K562 (cell line): ENCODE results near the gene ASCC3. TPM values are rescaled to one million over a fixed set of nuclear protein-coding genes. Genes with fewer than 3 reads are reported as not detected.
A peak's percentile ranks its signal among the peaks of the same experiment; 100 is the strongest.

Experiments used
- ATAC-seq: fragments of 200-7000 bp; cut with Tn5 transposase; 3 replicates; pipeline ENCODE4 v1.9.1; 2020; ENCODE audit warnings: moderate library complexity
- Bru-seq: library from RNA; stranded (reverse); fragments of 400-500 nt; gene quantifications from one replicate; lab custom pipeline; 2021; lab: Mats Ljungman, UMichigan
- BruChase-seq, 2 experiments: library from RNA; stranded (reverse); fragments of 400-500 nt; gene quantifications; one replicate each; lab custom pipeline; 2021; lab: Mats Ljungman, UMichigan
- BruUV-seq: library from RNA; stranded (reverse); fragments of 400-500 nt; replicated peaks from 2 replicates; lab custom pipeline; 2021; lab: Mats Ljungman, UMichigan
- CTCF ChIA-PET: fragments of 300-600 bp; formaldehyde crosslinking; extraction: SDS; loops from one replicate; lab custom pipeline; 2021; ENCODE audit warnings: low intra/inter-chr PET ratio; lab: Yijun Ruan, JAX
- POLR2A ChIA-PET: fragments of 300-600, 350-650 bp; sonication (Branson Sonifier 250); formaldehyde crosslinking; extraction: SDS; loops from one replicate; lab custom pipeline; 2021; ENCODE audit warnings: antibody characterized with exemption, inconsistent platforms; lab: Yijun Ruan, JAX
- DNase-seq, 4 experiments: peaks; one replicate each; pipeline versions ENCODE4 v3.0.0 to v3.0.0-alpha.2; 2011 to 2018; ENCODE audit warnings: low spot score in 3 of 4, mixed read lengths in 3 of 4; ENCODE audit errors: extremely low read depth in 1 of 4
- FAIRE-seq: peaks from 2 replicates; lab custom pipeline; 2011; peaks lifted over from hg19 to GRCh38; lab: Jason Lieb, UNC
- H2AFZ ChIP-seq: 2 replicates; pipeline ENCODE4 v1.6.0; 2011; ENCODE audit warnings: low read depth, low read length, control low read depth, inconsistent platforms
- H3K27ac ChIP-seq: fragments of 200-600 bp; 3 replicates; pipeline ENCODE4 v1.8.0; 2011; ENCODE audit warnings: low read depth, mild to moderate bottlenecking, control low read depth, inconsistent platforms, low read length, moderate library complexity, mixed read lengths; ENCODE audit errors: extremely low read depth
- H3K27me3 ChIP-seq, 2 experiments: fragments of 300-600 bp in 1 of 2; 2 replicates in 1 of 2; 3 replicates in 1 of 2; pipeline versions ENCODE4 v1.6.0 to v1.8.0; 2011; ENCODE audit warnings: inconsistent platforms in 2 of 2, low read length in 2 of 2, mild to moderate bottlenecking in 1 of 2, mixed read lengths in 1 of 2, moderate library complexity in 1 of 2; ENCODE audit not compliant: control insufficient read depth in 2 of 2, insufficient read depth in 2 of 2
- H3K36me3 ChIP-seq: fragments of 300-600 bp; 3 replicates; pipeline ENCODE4 v1.8.0; 2011; ENCODE audit warnings: mild to moderate bottlenecking, low read length, inconsistent platforms; ENCODE audit not compliant: control insufficient read depth, insufficient read depth
- H3K4me1 ChIP-seq, 2 experiments: fragments of 200-600 bp in 1 of 2; replicated peaks in 1 of 2; 2 replicates in 1 of 2; 3 replicates in 1 of 2; pipeline versions ENCODE4 v1.5.1 to v1.8.0; 2011; ENCODE audit warnings: inconsistent platforms in 2 of 2, low read length in 2 of 2, mild to moderate bottlenecking in 1 of 2, mixed read lengths in 1 of 2, moderate library complexity in 1 of 2; ENCODE audit not compliant: control insufficient read depth in 2 of 2, insufficient read depth in 2 of 2
- H3K4me2 ChIP-seq: 2 replicates; pipeline ENCODE4 v1.6.1; 2011; ENCODE audit warnings: low read length, control low read depth, inconsistent platforms, mixed read lengths; ENCODE audit not compliant: insufficient read depth
- H3K4me3 ChIP-seq: fragments of 200-600 bp; sonication (generic), shearing (Covaris generic); 2 replicates; pipeline ENCODE4 v1.5.1; 2016; ENCODE audit warnings: control low read depth, inconsistent platforms
- H3K79me2 ChIP-seq: fragments of 200-600 bp; 3 replicates; pipeline ENCODE4 v1.8.0; 2011; ENCODE audit warnings: low read length, inconsistent platforms; ENCODE audit not compliant: control insufficient read depth, insufficient read depth
- H3K9ac ChIP-seq, 2 experiments: 2 replicates each; pipeline versions ENCODE4 v1.6.0 to v1.6.1; 2011; ENCODE audit warnings: low read depth in 2 of 2, low read length in 2 of 2, control low read depth in 1 of 2, inconsistent platforms in 1 of 2, mild to moderate bottlenecking in 1 of 2, mixed read lengths in 1 of 2; ENCODE audit not compliant: insufficient read depth in 1 of 2
- H3K9me1 ChIP-seq: one replicate; pipeline ENCODE4 v1.6.0; 2011; ENCODE audit warnings: inconsistent platforms, mild to moderate bottlenecking, low read length, moderate library complexity; ENCODE audit not compliant: control insufficient read depth, insufficient read depth
- H3K9me3 ChIP-seq: replicated peaks from 2 replicates; pipeline ENCODE4 v1.5.1; 2011; ENCODE audit warnings: low read depth, low read length, inconsistent platforms; ENCODE audit not compliant: control insufficient read depth, insufficient read depth
- H4K20me1 ChIP-seq: replicated peaks from 2 replicates; pipeline ENCODE4 v1.6.1; 2011; ENCODE audit warnings: low read length, inconsistent platforms, mixed read lengths; ENCODE audit not compliant: control insufficient read depth, insufficient read depth
- CBX8 ChIP-seq: fragments of 200-600 bp; sonication (generic); IDR thresholded peaks from 2 replicates; pipeline ENCODE4 v1.6.1; 2012; ENCODE audit warnings: borderline replicate concordance, mixed run types, low read depth, mild to moderate bottlenecking, moderate library complexity, mixed read lengths, low read length, control low read depth, inconsistent platforms; ENCODE audit not compliant: poor library complexity, severe bottlenecking; ENCODE audit errors: extremely low read depth
- CHD4 ChIP-seq: fragments of 200-600 bp; sonication (generic); IDR thresholded peaks from 3 replicates; pipeline ENCODE4 v1.6.1; 2012; ENCODE audit warnings: low read depth, mild to moderate bottlenecking, mixed read lengths, low read length, inconsistent platforms; ENCODE audit not compliant: insufficient read depth, insufficient replicate concordance, poor library complexity, severe bottlenecking
- CSDE1 ChIP-seq, 2 experiments: fragments of 450-650 bp; IDR thresholded peaks; 2 replicates each; pipeline ENCODE4 v1.6.1; 2016; ENCODE audit warnings: mild to moderate bottlenecking in 1 of 2
- E2F1 ChIP-seq: sonication (generic); formaldehyde crosslinking; IDR thresholded peaks from 2 replicates; pipeline ENCODE4 v1.8.1; 2023; ENCODE audit warnings: mild to moderate bottlenecking, missing genetic modification reagents, moderate library complexity
- HNRNPH1 ChIP-seq: fragments of 200-400 bp; formaldehyde crosslinking; optimal IDR thresholded peaks from 2 replicates; pipeline ENCODE3; 2017; ENCODE audit warnings: low read depth, mild to moderate bottlenecking, low read length, moderate library complexity
- HSF4 ChIP-seq: fragments of 250-450 bp; sonication (Bioruptor Pico); IDR thresholded peaks from 2 replicates; pipeline ENCODE4 v2.1.2; 2022; ENCODE audit warnings: mild to moderate bottlenecking, moderate library complexity, borderline replicate concordance
- L3MBTL2 ChIP-seq: fragments of 450-650 bp; IDR thresholded peaks from 2 replicates; pipeline ENCODE4 v1.6.1; 2016; ENCODE audit warnings: mild to moderate bottlenecking, moderate library complexity
- MBD2 ChIP-seq: sonication (generic); IDR thresholded peaks from 2 replicates; pipeline ENCODE4 v1.6.1; 2016; ENCODE audit warnings: low read depth, borderline replicate concordance
- MECOM ChIP-seq: fragments of 250-450 bp; sonication (Bioruptor Pico); IDR thresholded peaks from 2 replicates; pipeline ENCODE4 v1.8.0; 2022; ENCODE audit warnings: inconsistent platforms
- NFE2L1 ChIP-seq: fragments of 450-650 bp; IDR thresholded peaks from 2 replicates; pipeline ENCODE4 v1.6.1; 2016; ENCODE audit warnings: missing genetic modification characterization, low read depth, mild to moderate bottlenecking, missing compliant biosample characterization, moderate library complexity, borderline replicate concordance
- TEAD2 ChIP-seq: fragments of 450-650 bp; IDR thresholded peaks from 2 replicates; pipeline ENCODE4 v1.6.1; 2016; ENCODE audit warnings: missing genetic modification characterization, control low read depth, missing compliant biosample characterization
- WGBS: fragments of 100-300 bp; shearing (Covaris generic); methylation state at CpG from one replicate; pipeline ENCODE4 v1.1.6; 2016; ENCODE audit warnings: low coverage, mixed read lengths; ENCODE audit not compliant: insufficient coverage; ENCODE audit errors: missing lambda C conversion rate; 5-methylcytosine and 5-hydroxymethylcytosine counted together
- in situ Hi-C: fragments of 300-500 bp; cut with MboI; formaldehyde crosslinking; loops from 4 replicates; pipeline ENCODE4 v1.15.0; 2018; ENCODE audit warnings: inconsistent platforms, mixed read lengths
- intact Hi-C: fragments of 100-400 bp; cut with micrococcal nuclease; formaldehyde crosslinking; loops from 2 replicates; pipeline ENCODE4 v1.14.2; 2022
- long read RNA-seq, 3 experiments: library from polyadenylated mRNA in 2 of 3; library from RNA in 1 of 3; unstranded in 2 of 3; stranded (forward) in 1 of 3; transcript quantifications; one replicate each; pipeline ENCODE4 v2.0.0, GENCODE V29; 2019 to 2022
- polyA minus RNA-seq, 3 experiments: library from RNA; depleted of rRNA, polyadenylated mRNA; stranded (reverse); fragments of >200 nt; gene quantifications; 2 replicates each; pipeline ENCODE4 v1.2.3, GENCODE V29; 2011
- polyA plus RNA-seq, 8 experiments: library from polyadenylated mRNA; depleted of rRNA in 4 of 8; stranded (reverse) in 5 of 8; unstranded in 3 of 8; fragments of >200 nt; fragmentation: Nextera tagmentation in 2 of 8; fragmentation: Illumina TruSeq in 1 of 8; extraction: Ambion mirVana in 2 of 8; extraction: Trizol in 1 of 8; gene quantifications; 2 replicates each; pipeline versions ENCODE4 v1.2.1 to v1.2.3, GENCODE V29; 2011 to 2014; ENCODE audit warnings: inconsistent platforms in 1 of 8, missing spikeins in 1 of 8
- total RNA-seq, 7 experiments: library from RNA; depleted of rRNA in 6 of 7; stranded (reverse); fragments of >200 nt in 6 of 7; fragmentation: Illumina TruSeq in 2 of 7; extraction: Trizol in 2 of 7; gene quantifications; 2 replicates each; pipeline versions ENCODE4 v1.2.1 to v1.2.3, GENCODE V29; 2011 to 2021; ENCODE audit warnings: low replicate concordance in 1 of 7
- TF ChIP-seq, protein P1 (sequence below): fragments of 250-450 bp; sonication (Bioruptor Pico); IDR thresholded peaks from 2 replicates; pipeline ENCODE4 v1.8.0; 2021; ENCODE audit warnings: mild to moderate bottlenecking, moderate library complexity

Gene ASCC3
- total RNA-seq (2011; cell fraction: chromatin; rRNA removed; ENCODE audit: low replicate concordance) = 27.9 and 124 TPM in 2 replicates
- 13.8 and 19.2 TPM in 2 replicates for total RNA-seq (2011; cell fraction: nucleolus; rRNA removed)
- total RNA-seq (2011; cell fraction: nucleoplasm; rRNA removed) = 26.6 and 30.3 TPM in 2 replicates
- 26.6 and 27.9 TPM in 2 replicates for total RNA-seq (2014; rRNA removed)
- total RNA-seq (2014; rRNA removed; fragmentation: Illumina TruSeq; extraction: Trizol) = 56.1 and 57.4 TPM in 2 replicates
- 45.9 and 47.4 TPM in 2 replicates for total RNA-seq (2015; rRNA removed; fragmentation: Illumina TruSeq; extraction: Trizol)
- total RNA-seq (2021) = 41.2 and 44.0 TPM in 2 replicates
- 26.6 and 41.0 TPM in 2 replicates for polyA plus RNA-seq (2011; rRNA removed)
- polyA plus RNA-seq (2011; cell fraction: cytosol; rRNA removed) = 11.5 and 14.9 TPM in 2 replicates
- 14.7 and 20.5 TPM in 2 replicates for polyA plus RNA-seq (2011; cell fraction: nucleus; rRNA removed)
- 17.8 and 19.0 TPM in 2 replicates for polyA plus RNA-seq (2012)
- polyA plus RNA-seq (2014; fragmentation: Illumina TruSeq; extraction: Trizol) = 31.3 and 33.9 TPM in 2 replicates
- 10 to 100 TPM; 16.1 to 18.2 TPM for polyA plus RNA-seq (2014; fragmentation: Nextera tagmentation; extraction: Ambion mirVana)
- 14.5 and 16.8 TPM in 2 replicates for polyA plus RNA-seq (2014; rRNA removed)
- 109 and 121 TPM in 2 replicates for polyA minus RNA-seq (2011; rRNA and poly(A)+ RNA removed)
- polyA minus RNA-seq (2011; cell fraction: cytosol; rRNA and poly(A)+ RNA removed) = 31.6 and 35.3 TPM in 2 replicates
- 62.3 and 104 TPM in 2 replicates for polyA minus RNA-seq (2011; cell fraction: nucleus; rRNA and poly(A)+ RNA removed)
- percentile 78 among the genes with signal in this experiment for Bru-seq, nascent RNA
- percentile 77 among the genes with signal in this experiment for BruChase-seq, experiment 1, labeled RNA remaining after a 2-hour chase
- BruChase-seq, experiment 2, labeled RNA remaining after a 6-hour chase = percentile 74 among the genes with signal in this experiment
- long read RNA-seq, experiment 1, transcript ASCC3-203 (4 exons, 3,433 nt) = major isoform, 14 of 56 reads
- long read RNA-seq, experiment 1, partial matches to known transcripts = 22 of 56 reads
- long read RNA-seq, experiment 1, other reads (novel, unspliced or antisense) = 18 of 56 reads
- long read RNA-seq, experiment 2, partial matches to known transcripts = 10 of 26 reads
- long read RNA-seq, experiment 2, other reads (novel, unspliced or antisense) = 15 of 26 reads
- long read RNA-seq, experiment 3, partial matches to known transcripts = 20 of 27 reads
- long read RNA-seq, experiment 3, other reads (novel, unspliced or antisense) = 4 of 27 reads

DNA sequence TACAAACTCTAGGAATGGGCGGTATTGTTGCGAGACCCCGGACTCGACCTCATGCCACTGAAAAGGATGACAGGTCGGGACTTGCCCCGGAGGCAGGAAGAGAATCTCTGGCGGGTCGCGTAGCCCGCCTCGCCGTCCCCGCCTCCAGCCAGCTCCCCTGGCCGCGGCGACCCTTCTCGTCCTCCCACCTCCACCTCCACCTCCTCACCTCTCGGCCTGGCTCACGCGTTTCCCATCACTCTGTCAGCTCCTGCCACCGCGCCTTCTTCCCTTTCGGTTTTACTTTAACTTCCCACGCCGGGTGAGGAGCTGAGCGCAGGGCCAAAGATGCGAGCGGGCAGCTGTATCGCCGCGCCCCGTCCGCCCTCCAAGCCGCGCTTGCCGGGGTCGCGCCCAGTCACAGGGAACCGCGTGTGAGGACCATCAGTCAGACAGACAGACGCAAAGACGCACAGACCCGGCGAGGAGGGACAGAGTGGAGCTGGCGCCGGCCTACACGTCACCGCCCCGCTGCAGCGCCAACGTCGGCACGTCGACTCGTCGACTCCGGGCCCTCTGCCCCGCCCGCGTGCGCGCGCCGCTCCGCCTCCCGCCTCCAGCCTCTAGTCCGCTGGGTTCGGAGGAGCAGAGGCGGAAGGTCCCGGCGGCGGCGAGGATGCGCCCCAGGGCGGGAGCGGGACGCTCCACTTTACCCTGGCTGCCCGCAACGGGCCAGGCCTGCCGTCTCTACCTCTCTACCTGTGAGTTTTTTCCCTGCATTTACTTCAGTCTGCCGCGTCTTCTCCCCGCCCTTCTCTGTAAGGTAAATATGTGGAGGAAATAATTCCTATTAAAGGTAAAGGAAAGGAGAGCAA lies at the start of gene ASCC3:
Gene ASCC3, minus strand, starts transcription at position 477 of the 854 bp plus-strand sequence. CDS start 13,332 bp downstream, outside the sequence.
- peaks cover 7 to 28% of the 10 kb centered on the region in 2 experiments; a peak in 3 of 5 replicates for H3K4me1 ChIP-seq
- FAIRE-seq = peak; percentile 85
- no peak for TF ChIP-seq HNRNPH1
- TF ChIP-seq HSF4 (CRISPR knock-in tag) = no peak
- TF ChIP-seq CBX8 = no peak
- no peak for TF ChIP-seq TEAD2 (tag)
- TF ChIP-seq MBD2 = no peak; the same call in 1 of the 2 replicates
- TF ChIP-seq MECOM (CRISPR knock-in tag) = no peak
- TF ChIP-seq, protein P1, sequence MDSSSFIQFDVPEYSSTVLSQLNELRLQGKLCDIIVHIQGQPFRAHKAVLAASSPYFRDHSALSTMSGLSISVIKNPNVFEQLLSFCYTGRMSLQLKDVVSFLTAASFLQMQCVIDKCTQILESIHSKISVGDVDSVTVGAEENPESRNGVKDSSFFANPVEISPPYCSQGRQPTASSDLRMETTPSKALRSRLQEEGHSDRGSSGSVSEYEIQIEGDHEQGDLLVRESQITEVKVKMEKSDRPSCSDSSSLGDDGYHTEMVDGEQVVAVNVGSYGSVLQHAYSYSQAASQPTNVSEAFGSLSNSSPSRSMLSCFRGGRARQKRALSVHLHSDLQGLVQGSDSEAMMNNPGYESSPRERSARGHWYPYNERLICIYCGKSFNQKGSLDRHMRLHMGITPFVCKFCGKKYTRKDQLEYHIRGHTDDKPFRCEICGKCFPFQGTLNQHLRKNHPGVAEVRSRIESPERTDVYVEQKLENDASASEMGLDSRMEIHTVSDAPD (CRISPR knock-in tag) = no peak
- no peak for TF ChIP-seq CSDE1 (IDR thresholded peaks at IDR 0.05)
- TF ChIP-seq E2F1 (CRISPR knock-in tag) = peak; percentile 43; the same call in 1 of the 2 replicates
- peak; percentile 93 for TF ChIP-seq L3MBTL2
- no peak for TF ChIP-seq NFE2L1 (tag)
- TF ChIP-seq CHD4 = no peak

More for the DNA sequence above, at the start of gene ASCC3:
- Histone ChIP-seq H4K20me1 (peaks cover 4% of the 10 kb centered on the region; the same call in 1 of the 2 replicates), H3K27me3 (no peaks in the 10 kb centered on the region), H3K36me3 (no peaks in the 10 kb centered on the region; the same call in 1 of the 3 replicates), H3K9ac (peak within 1 kb of the TSS; percentile 83 to 97), H3K4me3 (peak within 1 kb of the TSS; percentile 80), H3K27ac (peak within 1 kb of the TSS; percentile 84), H3K9me3 (no peaks in the 10 kb centered on the region), H3K79me2 (peaks cover 61% of the 10 kb centered on the region), H2AFZ (peak within 1 kb of the TSS; percentile 97), H3K9me1 (no peaks in the 10 kb centered on the region), H3K4me2 (peak within 1 kb of the TSS; percentile 94)
- WGBS = under 1% methylated on average over 74 of the region's 83 CpGs
- BruUV-seq = TSS peak; percentile 50
- DNase-seq (peak; percentile 83 to 96 (median 88)), ATAC-seq (peak; percentile 97)
- in situ Hi-C loops = no loop called here
- ChIA-PET CTCF (no interaction called here), POLR2A (interaction anchor here (0.6 to 2.1 kb wide), 7 partner anchors 11 to 601 kb away, joined by 3 to 10 read pairs (median 4); no protein-coding TSS in a partner anchor)
- intact Hi-C loops = no loop called here
